Natural killer cell (primary cell): Measurements from ENCODE around the gene TDP1. TPM values are rescaled to one million over a fixed set of nuclear protein-coding genes. Genes with fewer than 3 reads are reported as not detected.

ENCODE experiments used
- ATAC-seq, 3 donors: fragments of 150-1000 bp in 2 of 3; fragments of 200-7000 bp in 1 of 3; cut with Tn5 transposase; 1 replicate in 1 of 3; 2 replicates in 2 of 3; pipeline ENCODE4 v1.10.0; 2021; ENCODE audit warnings: mild to moderate bottlenecking in 2 of 3, moderate library complexity in 2 of 3
- DNase-seq, 2 donors: peaks; one replicate each; pipeline versions ENCODE4 v3.0.0 to v3.0.0-alpha.2; 2013 to 2021; ENCODE audit warnings: mixed read lengths in 1 of 2
- H3K27ac ChIP-seq: one replicate; pipeline ENCODE4 v1.5.1; 2013; ENCODE audit warnings: mild to moderate bottlenecking, low read length
- H3K27me3 ChIP-seq: one replicate; pipeline ENCODE4 v1.6.1; 2013; ENCODE audit warnings: low read length; ENCODE audit not compliant: control insufficient read depth, insufficient read depth
- H3K36me3 ChIP-seq: one replicate; pipeline ENCODE4 v1.6.1; 2013; ENCODE audit warnings: low read length; ENCODE audit not compliant: control insufficient read depth, insufficient read depth
- H3K4me1 ChIP-seq: one replicate; pipeline ENCODE4 v1.6.1; 2013; ENCODE audit warnings: low read length; ENCODE audit not compliant: control insufficient read depth, insufficient read depth
- H3K4me3 ChIP-seq: one replicate; pipeline ENCODE4 v1.5.1; 2013; ENCODE audit warnings: low read length
- H3K9me3 ChIP-seq: one replicate; pipeline ENCODE4 v1.6.1; 2013; ENCODE audit warnings: low read length; ENCODE audit not compliant: control insufficient read depth, insufficient read depth
- H3K27ac Mint-ChIP-seq, 2 donors: one replicate each; pipeline ENCODE4 v1.8.0; 2022; ENCODE audit warnings: mild to moderate bottlenecking in 2 of 2, mixed read lengths in 2 of 2, moderate library complexity in 1 of 2
- H3K27me3 Mint-ChIP-seq, 2 donors: one replicate each; pipeline ENCODE4 v1.8.0; 2022; ENCODE audit warnings: low read depth in 2 of 2, mixed read lengths in 2 of 2
- H3K36me3 Mint-ChIP-seq: one replicate; pipeline ENCODE4 v1.8.0; 2022; ENCODE audit warnings: mixed read lengths
- H3K4me1 Mint-ChIP-seq, 2 donors: one replicate each; pipeline ENCODE4 v1.8.0; 2022; ENCODE audit warnings: mixed read lengths in 2 of 2
- H3K4me3 Mint-ChIP-seq: one replicate; pipeline ENCODE4 v1.8.0; 2022; ENCODE audit warnings: mild to moderate bottlenecking, moderate library complexity, mixed read lengths
- H3K9me3 Mint-ChIP-seq, 2 donors: one replicate each; pipeline ENCODE4 v1.8.0; 2022; ENCODE audit warnings: mixed read lengths in 2 of 2
- WGBS: methylation state at CpG from one replicate; pipeline ENCODE4 v1.1.7; 2013; ENCODE audit warnings: missing lambda C conversion rate; ENCODE audit not compliant: insufficient coverage; 5-methylcytosine and 5-hydroxymethylcytosine counted together
- intact Hi-C: fragments of 100-400 bp; cut with micrococcal nuclease; formaldehyde crosslinking; loops from one replicate; pipeline ENCODE4 v1.14.2; 2022
- total RNA-seq, 4 donors: library from RNA; stranded (reverse); fragments of 120-200 nt in 1 of 4; gene quantifications; one replicate each; pipeline versions ENCODE4 v1.2.3 to v1.2.4, GENCODE V29; 2013 to 2022
- TF ChIP-seq, protein P1 (sequence below): fragments of 200-600 bp; IDR thresholded peaks from one replicate; pipeline ENCODE4 v1.8.0; 2022; ENCODE audit warnings: antibody characterized with exemption

Gene TDP1
- total RNA-seq, 3 donors from 2014 or later (not counting 1 experiment from before 2014, with no cell fraction given) = 41.8 to 59.6 (median 54.3) TPM

DNA sequence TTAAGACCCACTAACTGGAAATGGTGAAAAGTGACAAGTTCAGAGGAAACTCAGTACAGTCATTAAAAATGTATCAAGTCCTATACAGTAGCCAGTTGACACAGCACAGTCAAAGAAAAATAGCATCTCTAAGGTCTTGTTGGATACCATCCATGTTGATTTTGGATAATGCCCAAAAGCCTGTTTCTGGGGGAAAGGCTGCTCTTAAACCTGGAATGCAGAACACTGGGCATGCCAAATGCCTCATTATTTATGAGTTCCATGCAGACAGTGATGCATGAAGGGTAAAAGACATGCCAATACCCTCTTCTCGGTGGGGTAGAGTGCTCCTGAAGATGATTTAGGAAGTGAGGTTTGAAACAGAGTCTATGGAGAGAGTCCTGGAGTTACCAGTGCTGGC lies 135.7 kb downstream of the TDP1 start:
- TF ChIP-seq, protein P1, sequence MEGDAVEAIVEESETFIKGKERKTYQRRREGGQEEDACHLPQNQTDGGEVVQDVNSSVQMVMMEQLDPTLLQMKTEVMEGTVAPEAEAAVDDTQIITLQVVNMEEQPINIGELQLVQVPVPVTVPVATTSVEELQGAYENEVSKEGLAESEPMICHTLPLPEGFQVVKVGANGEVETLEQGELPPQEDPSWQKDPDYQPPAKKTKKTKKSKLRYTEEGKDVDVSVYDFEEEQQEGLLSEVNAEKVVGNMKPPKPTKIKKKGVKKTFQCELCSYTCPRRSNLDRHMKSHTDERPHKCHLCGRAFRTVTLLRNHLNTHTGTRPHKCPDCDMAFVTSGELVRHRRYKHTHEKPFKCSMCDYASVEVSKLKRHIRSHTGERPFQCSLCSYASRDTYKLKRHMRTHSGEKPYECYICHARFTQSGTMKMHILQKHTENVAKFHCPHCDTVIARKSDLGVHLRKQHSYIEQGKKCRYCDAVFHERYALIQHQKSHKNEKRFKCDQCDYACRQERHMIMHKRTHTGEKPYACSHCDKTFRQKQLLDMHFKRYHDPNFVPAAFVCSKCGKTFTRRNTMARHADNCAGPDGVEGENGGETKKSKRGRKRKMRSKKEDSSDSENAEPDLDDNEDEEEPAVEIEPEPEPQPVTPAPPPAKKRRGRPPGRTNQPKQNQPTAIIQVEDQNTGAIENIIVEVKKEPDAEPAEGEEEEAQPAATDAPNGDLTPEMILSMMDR = no peak
- Mint-ChIP-seq H3K36me3 (no peaks in the 10 kb centered on the region), H3K27me3 (peaks cover 26 to 39% of the 10 kb centered on the region in 2 donors), H3K4me3 (no peak overlapping the region), H3K27ac (no peak overlapping the region), H3K4me1 (no peaks in the 10 kb centered on the region), H3K9me3 (no peaks in the 10 kb centered on the region)
- Histone ChIP-seq H3K4me3 (no peak overlapping the region), H3K27ac (no peak overlapping the region), H3K4me1 (no peaks in the 10 kb centered on the region), H3K9me3 (no peaks in the 10 kb centered on the region), H3K36me3 (no peaks in the 10 kb centered on the region), H3K27me3 (no peaks in the 10 kb centered on the region)
- ATAC-seq (no peak), DNase-seq (no peak)
- intact Hi-C loops = no loop called here
- 80% methylated on average over 1 of the region's 1 CpG for WGBS

DNA sequence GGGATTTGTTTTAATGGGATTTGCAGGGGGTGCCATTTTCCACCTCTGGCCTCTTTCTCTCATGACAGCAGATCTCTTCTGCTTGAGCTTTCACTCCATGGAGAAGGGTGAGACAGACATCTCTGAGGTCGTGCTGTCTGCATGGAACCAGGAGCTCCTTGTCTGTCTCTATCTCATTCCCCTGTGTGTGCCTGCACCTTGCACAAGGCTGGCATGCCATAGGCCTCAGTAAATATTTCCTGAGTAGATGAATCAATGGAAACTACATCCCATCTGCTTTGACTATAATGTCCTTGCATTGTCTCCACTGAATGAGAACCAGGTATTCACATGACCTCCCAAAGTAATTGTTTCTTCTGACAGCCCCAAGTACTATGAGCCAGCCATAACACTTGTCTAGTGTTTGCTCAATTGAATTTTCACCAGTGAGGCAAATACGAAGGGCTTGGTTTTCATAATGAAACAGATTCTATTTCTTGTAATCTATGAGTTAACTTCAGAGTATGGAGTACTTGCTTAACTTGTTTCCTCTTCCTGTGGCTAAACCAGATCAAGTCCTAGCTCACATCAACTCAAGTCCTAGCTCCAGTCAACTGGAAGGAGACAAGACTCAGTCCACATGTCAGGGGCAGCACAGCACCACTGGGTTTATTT lies 138.3 kb downstream of the TDP1 start:
- H3K9me3 ChIP-seq = no peaks in the 10 kb centered on the region
- no peaks in the 10 kb centered on the region for H3K9me3 Mint-ChIP-seq
- WGBS = 59% methylated on average over 2 of the region's 2 CpGs
- no peaks in the 10 kb centered on the region for H3K36me3 Mint-ChIP-seq
- no peaks in the 10 kb centered on the region for H3K27me3 ChIP-seq
- intact Hi-C loops = no loop called here
- no peak overlapping the region for H3K4me3 ChIP-seq
- TF ChIP-seq, protein P1 = no peak
- H3K4me1 ChIP-seq = no peaks in the 10 kb centered on the region
- peaks cover 17 to 26% of the 10 kb centered on the region in 2 donors for H3K27me3 Mint-ChIP-seq
- DNase-seq (no peak), ATAC-seq (no peak)
- no peak overlapping the region for H3K4me3 Mint-ChIP-seq
- H3K27ac Mint-ChIP-seq = no peak overlapping the region
- no peaks in the 10 kb centered on the region for H3K4me1 Mint-ChIP-seq
- no peak overlapping the region for H3K27ac ChIP-seq
- H3K36me3 ChIP-seq = no peaks in the 10 kb centered on the region

Other genes starting within 250 kb of the TDP1 start
- gene EFCAB11, start 1.2 kb upstream of the TDP1 start, total RNA-seq = 1 to 10 TPM; 3.9 to 5.2 (median 4.0) TPM
- not detected for gene KCNK13, start 106.1 kb downstream of the TDP1 start, total RNA-seq